ENCODE measurements around the gene ATF5. TPM values are rescaled to one million over a fixed set of nuclear protein-coding genes. Genes with fewer than 3 reads are reported as not detected.
A peak's percentile ranks its signal among the peaks of the same experiment; 100 is the strongest.

ATF5 gene
- total RNA-seq, 1 experiment from 2014 or later = 64.0 TPM

DNA sequence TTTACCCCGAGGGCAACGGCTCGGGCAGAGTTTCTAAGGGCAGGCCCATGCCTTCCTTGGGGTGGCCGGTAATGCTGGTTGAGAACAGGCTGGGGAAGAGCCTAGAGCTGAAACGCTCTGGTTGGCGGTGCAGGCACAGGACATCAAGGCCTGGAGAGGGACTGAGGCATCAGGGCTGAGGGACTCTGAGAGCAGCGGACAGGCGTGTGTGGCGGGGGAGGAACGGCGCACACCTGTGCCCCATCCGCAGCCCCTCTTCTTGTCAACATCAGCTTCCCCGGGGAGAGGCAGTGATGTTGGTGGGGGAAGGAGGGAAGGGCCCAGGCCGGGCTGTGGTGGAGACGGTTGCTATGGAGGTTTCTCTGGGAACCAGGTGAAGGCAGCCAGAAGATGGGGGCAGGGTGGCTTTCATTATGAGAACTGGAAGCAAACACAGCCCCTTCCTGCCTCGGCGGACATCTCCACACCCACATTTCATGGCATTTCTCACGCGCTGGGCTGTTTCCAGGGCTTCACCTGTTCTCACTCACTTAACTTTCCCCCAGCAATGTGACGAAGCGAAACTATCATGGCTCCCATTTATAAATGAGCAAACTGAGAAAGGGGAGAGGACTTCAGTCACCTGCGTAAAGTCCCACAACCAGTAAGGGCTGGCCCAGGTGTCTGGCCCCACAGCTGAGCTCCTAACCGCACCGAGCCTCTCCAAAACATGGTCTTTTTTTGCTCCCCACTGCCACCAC is 8.2 kb upstream of the ATF5 start:
- Histone ChIP-seq H3K4me3 (ENCODE audit: low read depth, low read length) (no peak overlapping the region), H3K27me3 (replicated peaks; ENCODE audit: control insufficient read depth, insufficient read depth, low read length) (no peaks in the 10 kb centered on the region), H3K9me3 (no peaks in the 10 kb centered on the region), H3K36me3 (ENCODE audit: control insufficient read depth, insufficient read depth, low read length) (peaks cover 10% of the 10 kb centered on the region), H3K4me1 (no peaks in the 10 kb centered on the region)
- H3K9me3 Mint-ChIP-seq (ENCODE audit: unreplicated experiment) = no peaks in the 10 kb centered on the region
- peak overlapping the region; percentile 79 for H3K27ac Mint-ChIP-seq (ENCODE audit: unreplicated experiment)
- POLR2A ChIA-PET = no interaction called here
- H3K27me3 Mint-ChIP-seq (ENCODE audit: insufficient read depth, unreplicated experiment) = no peaks in the 10 kb centered on the region
- peaks cover 96% of the 10 kb centered on the region for H3K36me3 Mint-ChIP-seq (ENCODE audit: insufficient read depth, unreplicated experiment)
- H3K4me3 Mint-ChIP-seq (ENCODE audit: unreplicated experiment) = no peak overlapping the region
- CTCF ChIA-PET = no interaction called here
- BruUV-seq (replicated peaks) = no TSS peak
- TF ChIP-seq, protein P1, sequence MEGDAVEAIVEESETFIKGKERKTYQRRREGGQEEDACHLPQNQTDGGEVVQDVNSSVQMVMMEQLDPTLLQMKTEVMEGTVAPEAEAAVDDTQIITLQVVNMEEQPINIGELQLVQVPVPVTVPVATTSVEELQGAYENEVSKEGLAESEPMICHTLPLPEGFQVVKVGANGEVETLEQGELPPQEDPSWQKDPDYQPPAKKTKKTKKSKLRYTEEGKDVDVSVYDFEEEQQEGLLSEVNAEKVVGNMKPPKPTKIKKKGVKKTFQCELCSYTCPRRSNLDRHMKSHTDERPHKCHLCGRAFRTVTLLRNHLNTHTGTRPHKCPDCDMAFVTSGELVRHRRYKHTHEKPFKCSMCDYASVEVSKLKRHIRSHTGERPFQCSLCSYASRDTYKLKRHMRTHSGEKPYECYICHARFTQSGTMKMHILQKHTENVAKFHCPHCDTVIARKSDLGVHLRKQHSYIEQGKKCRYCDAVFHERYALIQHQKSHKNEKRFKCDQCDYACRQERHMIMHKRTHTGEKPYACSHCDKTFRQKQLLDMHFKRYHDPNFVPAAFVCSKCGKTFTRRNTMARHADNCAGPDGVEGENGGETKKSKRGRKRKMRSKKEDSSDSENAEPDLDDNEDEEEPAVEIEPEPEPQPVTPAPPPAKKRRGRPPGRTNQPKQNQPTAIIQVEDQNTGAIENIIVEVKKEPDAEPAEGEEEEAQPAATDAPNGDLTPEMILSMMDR (IDR thresholded peaks at IDR 0.05; ENCODE audit: insufficient read depth in 1 of 2, low read depth in 1 of 2, low read length in 1 of 2, severe bottlenecking in 1 of 2, unreplicated experiment in 1 of 2) = no peak
- no peaks in the 10 kb centered on the region for H3K4me1 Mint-ChIP-seq (ENCODE audit: low read depth, unreplicated experiment)
- intact Hi-C loops (cut with micrococcal nuclease; ENCODE audit: unreplicated experiment) = no loop called here
- no peak for DNase-seq

DNA sequence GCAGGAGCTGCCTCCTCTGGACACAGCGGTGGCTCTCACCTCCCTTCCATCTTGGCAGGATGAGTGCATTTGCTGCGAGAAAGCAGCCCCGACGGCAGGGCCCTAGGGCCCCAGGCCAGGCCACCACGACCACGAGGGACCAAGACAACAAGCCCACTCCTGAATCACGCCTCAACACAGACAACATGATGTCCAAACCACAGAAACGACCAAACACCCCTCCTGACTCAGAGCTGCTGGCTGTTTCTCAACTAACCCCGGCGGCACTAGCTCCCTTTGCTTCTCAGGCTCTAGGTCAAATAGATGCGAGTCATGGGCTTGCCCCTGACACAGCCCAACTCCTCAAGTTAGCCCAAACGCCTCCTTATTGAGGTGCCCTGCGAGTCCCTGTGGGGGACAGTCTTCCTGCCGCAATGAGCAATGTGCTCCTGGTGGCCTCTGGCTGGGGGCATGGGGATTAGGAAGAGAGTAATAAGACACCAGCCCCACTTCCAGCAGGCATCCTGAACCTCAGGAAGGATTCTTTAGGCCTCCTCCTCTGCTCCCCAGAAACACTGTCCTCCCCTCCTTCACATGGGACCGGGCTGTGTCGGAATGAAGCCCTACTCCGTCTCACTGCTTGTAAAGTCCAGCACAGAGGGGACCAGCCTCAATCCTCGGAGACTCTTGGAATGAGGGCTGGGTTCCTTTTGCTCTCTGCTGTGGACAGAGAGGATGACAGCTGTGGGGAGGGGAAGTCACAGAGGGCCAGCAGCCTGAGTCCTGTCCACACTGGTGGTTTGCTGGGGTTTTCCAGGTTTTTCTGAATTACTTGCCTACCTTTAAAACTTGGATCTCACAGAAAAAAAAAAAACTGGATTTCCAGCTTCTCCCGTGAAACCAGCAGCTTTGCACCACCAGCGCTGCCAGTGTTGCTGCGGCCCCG is 6.9 kb upstream of the ATF5 start:
- no TSS peak for BruUV-seq (replicated peaks)
- peaks cover 8% of the 10 kb centered on the region for H3K36me3 ChIP-seq (ENCODE audit: control insufficient read depth, insufficient read depth, low read length)
- H3K27me3 ChIP-seq (replicated peaks; ENCODE audit: control insufficient read depth, insufficient read depth, low read length) = no peaks in the 10 kb centered on the region
- H3K27me3 Mint-ChIP-seq (ENCODE audit: insufficient read depth, unreplicated experiment) = no peaks in the 10 kb centered on the region
- H3K4me3 ChIP-seq (ENCODE audit: low read depth, low read length) = no peak overlapping the region
- H3K27ac Mint-ChIP-seq (ENCODE audit: unreplicated experiment) = peak overlapping the region; percentile 79
- H3K9me3 ChIP-seq = no peaks in the 10 kb centered on the region
- CTCF ChIA-PET = no interaction called here
- intact Hi-C loops (cut with micrococcal nuclease; ENCODE audit: unreplicated experiment) = no loop called here
- H3K4me1 ChIP-seq = no peaks in the 10 kb centered on the region
- H3K36me3 Mint-ChIP-seq (ENCODE audit: insufficient read depth, unreplicated experiment) = peaks cover 96% of the 10 kb centered on the region
- POLR2A ChIA-PET = no interaction called here
- H3K9me3 Mint-ChIP-seq (ENCODE audit: unreplicated experiment) = no peaks in the 10 kb centered on the region
- H3K4me3 Mint-ChIP-seq (ENCODE audit: unreplicated experiment) = no peak overlapping the region
- TF ChIP-seq, protein P1 (IDR thresholded peaks at IDR 0.05; ENCODE audit: insufficient read depth in 1 of 2, low read depth in 1 of 2, low read length in 1 of 2, severe bottlenecking in 1 of 2, unreplicated experiment in 1 of 2) = no peak
- no peaks in the 10 kb centered on the region for H3K4me1 Mint-ChIP-seq (ENCODE audit: low read depth, unreplicated experiment)
- DNase-seq = no peak

DNA sequence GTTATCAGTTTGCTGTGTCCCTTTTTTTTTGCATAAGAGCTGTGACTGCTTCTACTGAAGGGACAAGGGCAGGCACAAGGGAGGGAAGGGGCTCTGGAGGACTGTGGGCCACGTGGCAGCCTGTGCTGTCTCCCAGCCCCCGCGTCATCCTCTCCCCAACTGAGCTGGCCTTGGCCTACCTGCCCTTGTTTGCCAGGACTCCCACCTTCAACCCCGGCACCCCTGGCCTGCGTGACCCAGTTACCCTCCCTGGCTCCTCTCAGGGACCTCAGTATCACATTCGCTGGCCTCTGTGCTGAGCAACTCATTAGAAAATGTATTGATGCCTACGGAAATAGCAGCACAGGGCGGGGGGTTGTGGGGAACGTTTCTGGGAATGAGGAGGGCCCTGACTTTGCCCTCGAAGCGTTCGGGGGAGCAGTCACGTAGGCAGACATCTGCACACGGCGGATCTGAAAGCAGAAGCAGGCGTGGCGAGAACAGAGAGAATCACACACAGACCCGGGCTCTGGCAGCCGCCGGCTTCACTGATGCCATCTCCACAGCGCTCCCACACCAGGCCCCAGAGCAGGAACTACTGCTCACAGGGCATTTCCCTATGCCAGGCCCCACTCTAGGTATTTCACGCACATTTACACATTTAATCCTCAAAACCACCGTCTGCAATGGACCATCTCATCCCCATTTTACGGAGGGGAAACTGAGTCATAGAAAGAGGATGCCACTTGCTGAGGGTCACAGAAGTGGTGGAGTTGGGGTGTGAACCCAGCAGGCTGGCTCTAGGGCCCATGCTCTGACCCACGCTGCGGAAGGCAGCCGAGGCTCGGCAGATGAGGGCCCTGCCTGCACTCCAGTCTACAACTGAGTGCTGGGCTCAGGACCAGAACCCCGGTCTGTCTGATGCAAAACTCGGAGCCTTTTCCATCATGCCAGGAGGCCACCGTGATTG is 5.7 kb upstream of the ATF5 start:
- DNase-seq = no peak
- H3K4me3 ChIP-seq (ENCODE audit: low read depth, low read length) = no peak overlapping the region
- no peaks in the 10 kb centered on the region for H3K27me3 Mint-ChIP-seq (ENCODE audit: insufficient read depth, unreplicated experiment)
- H3K36me3 ChIP-seq (ENCODE audit: control insufficient read depth, insufficient read depth, low read length) = peaks cover 9% of the 10 kb centered on the region
- no peak overlapping the region for H3K4me3 Mint-ChIP-seq (ENCODE audit: unreplicated experiment)
- no peaks in the 10 kb centered on the region for H3K9me3 Mint-ChIP-seq (ENCODE audit: unreplicated experiment)
- intact Hi-C loops (cut with micrococcal nuclease; ENCODE audit: unreplicated experiment) = no loop called here
- H3K27me3 ChIP-seq (replicated peaks; ENCODE audit: control insufficient read depth, insufficient read depth, low read length) = no peaks in the 10 kb centered on the region
- TF ChIP-seq, protein P1 (IDR thresholded peaks at IDR 0.05; ENCODE audit: insufficient read depth in 1 of 2, low read depth in 1 of 2, low read length in 1 of 2, severe bottlenecking in 1 of 2, unreplicated experiment in 1 of 2) = no peak
- H3K36me3 Mint-ChIP-seq (ENCODE audit: insufficient read depth, unreplicated experiment) = peaks cover 96% of the 10 kb centered on the region
- H3K27ac Mint-ChIP-seq (ENCODE audit: unreplicated experiment) = peak overlapping the region; percentile 90
- H3K9me3 ChIP-seq = no peaks in the 10 kb centered on the region
- H3K4me1 Mint-ChIP-seq (ENCODE audit: low read depth, unreplicated experiment) = peaks cover 6% of the 10 kb centered on the region
- CTCF ChIA-PET = no interaction called here
- no TSS peak for BruUV-seq (replicated peaks)
- peaks cover 9% of the 10 kb centered on the region for H3K4me1 ChIP-seq
- POLR2A ChIA-PET = no interaction called here

All from Caco-2 (cell line).